ENCODE results near the gene SPTLC2.
"Not testable (repeated sequence)": the region's sequence is repeated elsewhere in the genome, so short reads cannot be mapped to it uniquely, and the experiment has no call there.

The SPTLC2 gene

GRCh38 chr14:77565289-77565993 is 51.0 kb downstream of the SPTLC2 start:
- DNase-seq (ENCODE audit: low spot score in 2 of 2) (no peak), ATAC-seq (ENCODE audit: low read depth) (no peak)
- H3K27ac Mint-ChIP-seq, result peak overlapping the region; percentile 6
- H3K27me3 Mint-ChIP-seq, result no peaks in the 10 kb centered on the region
- peaks cover 4% of the 10 kb centered on the region for H3K4me1 Mint-ChIP-seq
- H3K9me3 Mint-ChIP-seq, result no peaks in the 10 kb centered on the region
- peaks cover 25% of the 10 kb centered on the region for H3K36me3 Mint-ChIP-seq
- H3K4me3 Mint-ChIP-seq, result no peak overlapping the region

- no peak for ATAC-seq (ENCODE audit: low read depth)
- Mint-ChIP-seq H3K4me3 (no peak overlapping the region), H3K36me3 (peaks cover 24% of the 10 kb centered on the region), H3K27me3 (no peaks in the 10 kb centered on the region), H3K27ac (no peak overlapping the region), H3K9me3 (no peaks in the 10 kb centered on the region), H3K4me1 (peaks cover 4% of the 10 kb centered on the region)
- DNase-seq (ENCODE audit: low spot score in 2 of 2), result no peak
Observed at GRCh38 chr14:77562681-77563080, 53.8 kb downstream of the SPTLC2 start.

GRCh38 chr14:77561881-77562280 is 54.6 kb downstream of the SPTLC2 start:
- Mint-ChIP-seq H3K36me3 (peaks cover 24% of the 10 kb centered on the region), H3K27ac (peak overlapping the region; percentile 38), H3K4me1 (peaks cover 4% of the 10 kb centered on the region), H3K27me3 (no peaks in the 10 kb centered on the region), H3K4me3 (no peak overlapping the region), H3K9me3 (no peaks in the 10 kb centered on the region)
- no peak for DNase-seq (ENCODE audit: low spot score in 2 of 2)
- ATAC-seq (ENCODE audit: low read depth), result no peak

GRCh38 chr14:77559381-77559780 is 57.1 kb downstream of the SPTLC2 start:
- Mint-ChIP-seq H3K4me1 (peaks cover 2% of the 10 kb centered on the region), H3K27ac (no peak overlapping the region), H3K36me3 (peaks cover 31% of the 10 kb centered on the region), H3K9me3 (no peaks in the 10 kb centered on the region), H3K4me3 (no peak overlapping the region), H3K27me3 (no peaks in the 10 kb centered on the region)
- no peak for ATAC-seq (ENCODE audit: low read depth)
- no peak for DNase-seq (ENCODE audit: low spot score in 2 of 2)

- ATAC-seq (ENCODE audit: low read depth), result no peak
- no peaks in the 10 kb centered on the region for H3K27me3 Mint-ChIP-seq
- no peak overlapping the region for H3K27ac Mint-ChIP-seq
Observed at GRCh38 chr14:77557391-77557790, 59.0 kb downstream of the SPTLC2 start.

GRCh38 chr14:77556946-77557345 is 59.5 kb downstream of the SPTLC2 start:
- H3K9me3 Mint-ChIP-seq, result no peaks in the 10 kb centered on the region
- H3K27me3 Mint-ChIP-seq, result no peaks in the 10 kb centered on the region
- no peak overlapping the region for H3K4me3 Mint-ChIP-seq
- no peak for ATAC-seq (ENCODE audit: low read depth)
- H3K36me3 Mint-ChIP-seq, result peaks cover 21% of the 10 kb centered on the region
- no peak for DNase-seq (ENCODE audit: low spot score in 2 of 2)
- no peak overlapping the region for H3K27ac Mint-ChIP-seq
- H3K4me1 Mint-ChIP-seq, result peaks cover 2% of the 10 kb centered on the region

More at GRCh38 chr14:77557391-77557790, 59.0 kb downstream of the SPTLC2 start:
- Mint-ChIP-seq H3K9me3 (no peaks in the 10 kb centered on the region), H3K4me3 (no peak overlapping the region), H3K4me1 (peaks cover 2% of the 10 kb centered on the region), H3K36me3 (peaks cover 25% of the 10 kb centered on the region)
- DNase-seq (ENCODE audit: low spot score in 2 of 2), result no peak

- no peaks in the 10 kb centered on the region for H3K27me3 Mint-ChIP-seq
- DNase-seq (ENCODE audit: low spot score in 2 of 2) (no peak), ATAC-seq (ENCODE audit: low read depth) (no peak)
- H3K36me3 Mint-ChIP-seq, result peaks cover 15% of the 10 kb centered on the region
- no peaks in the 10 kb centered on the region for H3K9me3 Mint-ChIP-seq
- H3K4me1 Mint-ChIP-seq, result peaks cover 2% of the 10 kb centered on the region
- no peak overlapping the region for H3K4me3 Mint-ChIP-seq
- H3K27ac Mint-ChIP-seq, result no peak overlapping the region
Observed at GRCh38 chr14:77554816-77555599, 61.4 kb downstream of the SPTLC2 start.

GRCh38 chr14:77554207-77554606 is 62.2 kb downstream of the SPTLC2 start:
- no peak overlapping the region for H3K27ac Mint-ChIP-seq
- H3K4me1 Mint-ChIP-seq, result peaks cover 2% of the 10 kb centered on the region
- peaks cover 14% of the 10 kb centered on the region for H3K36me3 Mint-ChIP-seq
- H3K9me3 Mint-ChIP-seq, result no peaks in the 10 kb centered on the region
- H3K27me3 Mint-ChIP-seq, result no peaks in the 10 kb centered on the region
- ATAC-seq (ENCODE audit: low read depth), result no peak
- DNase-seq (ENCODE audit: low spot score in 2 of 2), result no peak
- H3K4me3 Mint-ChIP-seq, result no peak overlapping the region

- Mint-ChIP-seq H3K9me3 (no peaks in the 10 kb centered on the region), H3K4me1 (peaks cover 4% of the 10 kb centered on the region), H3K27me3 (no peaks in the 10 kb centered on the region), H3K27ac (no peak overlapping the region), H3K4me3 (no peak overlapping the region), H3K36me3 (peaks cover 20% of the 10 kb centered on the region)
- no peak for ATAC-seq (ENCODE audit: low read depth)
- DNase-seq (ENCODE audit: low spot score in 2 of 2), result no peak
Observed at GRCh38 chr14:77549451-77549850, 67.0 kb downstream of the SPTLC2 start.

- H3K4me1 Mint-ChIP-seq, result peaks cover 5% of the 10 kb centered on the region
- H3K36me3 Mint-ChIP-seq, result peaks cover 17% of the 10 kb centered on the region
- DNase-seq (ENCODE audit: low spot score in 2 of 2) (no peak), ATAC-seq (ENCODE audit: low read depth) (no peak)
- H3K27ac Mint-ChIP-seq, result no peak overlapping the region
- H3K9me3 Mint-ChIP-seq, result no peaks in the 10 kb centered on the region
- no peak overlapping the region for H3K4me3 Mint-ChIP-seq
- no peaks in the 10 kb centered on the region for H3K27me3 Mint-ChIP-seq
Observed at GRCh38 chr14:77547512-77548180, 68.8 kb downstream of the SPTLC2 start.

GRCh38 chr14:77545171-77545570 is 71.3 kb downstream of the SPTLC2 start:
- not testable (repeated sequence) for H3K9me3 Mint-ChIP-seq; H3K27me3 Mint-ChIP-seq; DNase-seq (ENCODE audit: low spot score in 2 of 2); ATAC-seq (ENCODE audit: low read depth); H3K4me3 Mint-ChIP-seq
- Mint-ChIP-seq H3K27ac (peak overlapping the region; percentile 18), H3K36me3 (peaks cover 15% of the 10 kb centered on the region), H3K4me1 (peaks cover 10% of the 10 kb centered on the region)

- no peaks in the 10 kb centered on the region for H3K27me3 Mint-ChIP-seq
- peak overlapping the region; percentile 18 for H3K27ac Mint-ChIP-seq
- H3K4me1 Mint-ChIP-seq, result peaks cover 10% of the 10 kb centered on the region
- no peaks in the 10 kb centered on the region for H3K9me3 Mint-ChIP-seq
- DNase-seq (ENCODE audit: low spot score in 2 of 2) (no peak), ATAC-seq (ENCODE audit: low read depth) (no peak)
- peaks cover 15% of the 10 kb centered on the region for H3K36me3 Mint-ChIP-seq
- H3K4me3 Mint-ChIP-seq, result no peak overlapping the region
Observed at GRCh38 chr14:77544571-77544970, 71.9 kb downstream of the SPTLC2 start.

- no peaks in the 10 kb centered on the region for H3K27me3 Mint-ChIP-seq
Observed at GRCh38 chr14:77543637-77544334, 72.7 kb downstream of the SPTLC2 start.

GRCh38 chr14:77543240-77543551 is 73.2 kb downstream of the SPTLC2 start:
- Mint-ChIP-seq H3K4me3 (no peak overlapping the region), H3K4me1 (peaks cover 10% of the 10 kb centered on the region), H3K27me3 (no peaks in the 10 kb centered on the region), H3K27ac (peak overlapping the region; percentile 18), H3K36me3 (peaks cover 12% of the 10 kb centered on the region), H3K9me3 (no peaks in the 10 kb centered on the region)
- no peak for DNase-seq (ENCODE audit: low spot score in 2 of 2)
- ATAC-seq (ENCODE audit: low read depth), result no peak

More at GRCh38 chr14:77543637-77544334, 72.7 kb downstream of the SPTLC2 start:
- ATAC-seq (ENCODE audit: low read depth), result no peak
- no peak for DNase-seq (ENCODE audit: low spot score in 2 of 2)
- Mint-ChIP-seq H3K4me1 (peaks cover 10% of the 10 kb centered on the region), H3K36me3 (peaks cover 15% of the 10 kb centered on the region), H3K27ac (peak overlapping the region; percentile 18), H3K9me3 (no peaks in the 10 kb centered on the region), H3K4me3 (no peak overlapping the region)
